WTC11 (cell line): ENCODE measurements around the gene PIK3R2. TPM values are rescaled to one million over a fixed set of nuclear protein-coding genes. Genes with fewer than 3 reads are reported as not detected.

ENCODE experiments used
- ATAC-seq: fragments of 200-7000 bp; cut with Tn5 transposase; 2 replicates; pipeline ENCODE4 v1.10.0; 2021; ENCODE audit warnings: mild to moderate bottlenecking, moderate library complexity
- CTCF ChIA-PET: fragments of 300-600 bp; sonication (Branson Sonifier 250); formaldehyde crosslinking; loops from one replicate; lab custom pipeline; 2021; ENCODE audit warnings: antibody characterized with exemption; lab: Charles Lee
- POLR2A ChIA-PET: fragments of 350-600 bp; sonication (Branson Sonifier 250); formaldehyde crosslinking; loops from one replicate; lab custom pipeline; 2021; ENCODE audit warnings: antibody characterized with exemption; lab: Charles Lee
- DNase-seq: peaks from one replicate; pipeline ENCODE4 v3.0.0; 2021; ENCODE audit warnings: low spot score
- H3K27ac Mint-ChIP-seq: 2 replicates; pipeline ENCODE4 v1.8.0; 2021; ENCODE audit warnings: mixed read lengths
- H3K27me3 Mint-ChIP-seq: 2 replicates; pipeline ENCODE4 v1.8.0; 2021; ENCODE audit warnings: low read depth, mild to moderate bottlenecking, moderate library complexity, mixed read lengths
- H3K36me3 Mint-ChIP-seq: 2 replicates; pipeline ENCODE4 v1.8.0; 2021; ENCODE audit warnings: mixed read lengths
- H3K4me1 Mint-ChIP-seq: 2 replicates; pipeline ENCODE4 v1.8.0; 2022; ENCODE audit warnings: mixed read lengths
- H3K4me3 Mint-ChIP-seq: 2 replicates; pipeline ENCODE4 v1.8.0; 2021; ENCODE audit warnings: mild to moderate bottlenecking, moderate library complexity, mixed read lengths
- H3K9me3 Mint-ChIP-seq: 2 replicates; pipeline ENCODE4 v1.8.0; 2021; ENCODE audit warnings: mixed read lengths
- CBFB ChIP-seq: sonication (generic); formaldehyde crosslinking; IDR thresholded peaks from 2 replicates; pipeline ENCODE4 v1.8.1; 2022; ENCODE audit warnings: mild to moderate bottlenecking, low read depth, missing genetic modification reagents
- CREB1 ChIP-seq: sonication (generic); formaldehyde crosslinking; IDR thresholded peaks from 2 replicates; pipeline ENCODE4 v1.8.0; 2023; ENCODE audit warnings: mild to moderate bottlenecking, missing genetic modification reagents
- ESRRA ChIP-seq: sonication (generic); formaldehyde crosslinking; IDR thresholded peaks from 2 replicates; pipeline ENCODE4 v1.8.1; 2022; ENCODE audit warnings: mild to moderate bottlenecking, missing genetic modification reagents, borderline replicate concordance
- ETV6 ChIP-seq: sonication (generic); formaldehyde crosslinking; IDR thresholded peaks from 2 replicates; pipeline ENCODE4 v1.8.1; 2022; ENCODE audit warnings: mild to moderate bottlenecking, missing genetic modification reagents
- GTF2I ChIP-seq: fragments of 250-450 bp; sonication (Bioruptor Pico); conservative IDR thresholded peaks from 2 replicates; pipeline ENCODE4 v1.4.0; 2021; ENCODE audit warnings: mild to moderate bottlenecking
- IRF2 ChIP-seq: sonication (generic); formaldehyde crosslinking; IDR thresholded peaks from 2 replicates; pipeline ENCODE4 v1.8.0; 2022; ENCODE audit warnings: low read depth, missing genetic modification reagents, borderline replicate concordance
- JAZF1 ChIP-seq: fragments of 250-450 bp; sonication (Bioruptor Pico); IDR thresholded peaks from 2 replicates; pipeline ENCODE4 v1.9.0; 2021; ENCODE audit warnings: moderate library complexity, mild to moderate bottlenecking, inconsistent platforms
- NFE2L1 ChIP-seq: sonication (generic); formaldehyde crosslinking; IDR thresholded peaks from 2 replicates; pipeline ENCODE4 v1.8.1; 2023; ENCODE audit warnings: missing genetic modification reagents
- RORB ChIP-seq: fragments of 250-450 bp; sonication (Bioruptor Pico); IDR thresholded peaks from 2 replicates; pipeline ENCODE4 v1.9.0; 2021; ENCODE audit warnings: mild to moderate bottlenecking
- SMAD4 ChIP-seq: sonication (generic); formaldehyde crosslinking; IDR thresholded peaks from 2 replicates; pipeline ENCODE4 v1.8.0; 2022; ENCODE audit warnings: mild to moderate bottlenecking, missing genetic modification reagents
- TEAD1 ChIP-seq: sonication (generic); formaldehyde crosslinking; IDR thresholded peaks from 2 replicates; pipeline ENCODE4 v1.8.0; 2022; ENCODE audit warnings: mild to moderate bottlenecking, missing genetic modification reagents
- TEAD4 ChIP-seq: sonication (generic); formaldehyde crosslinking; IDR thresholded peaks from 2 replicates; pipeline ENCODE4 v1.8.0; 2022; ENCODE audit warnings: mild to moderate bottlenecking, missing genetic modification reagents
- ZNF396 ChIP-seq: fragments of 250-450 bp; sonication (Bioruptor Pico); IDR thresholded peaks from 2 replicates; pipeline ENCODE4 v1.8.0; 2021; ENCODE audit warnings: mild to moderate bottlenecking, moderate library complexity, borderline replicate concordance
- ZNF423 ChIP-seq: fragments of 250-450 bp; sonication (Bioruptor Pico); IDR thresholded peaks from 2 replicates; pipeline ENCODE4 v2.1.2; 2022; ENCODE audit warnings: mild to moderate bottlenecking, moderate library complexity
- total RNA-seq: library from RNA; stranded (reverse); gene quantifications from 3 replicates; pipeline ENCODE4 v1.2.3, GENCODE V29; 2021
- TF ChIP-seq, protein P1 (sequence below): sonication (generic); formaldehyde crosslinking; IDR thresholded peaks from 2 replicates; pipeline ENCODE4 v1.8.1; 2022; ENCODE audit warnings: low read depth, mild to moderate bottlenecking, moderate library complexity, missing genetic modification reagents, borderline replicate concordance
- TF ChIP-seq, protein P2 (sequence below): fragments of 250-450 bp; sonication (Bioruptor Pico); IDR thresholded peaks from 2 replicates; pipeline ENCODE4 v1.9.0; 2021; ENCODE audit warnings: mild to moderate bottlenecking
- TF ChIP-seq, protein P3 (sequence below): sonication (generic); formaldehyde crosslinking; IDR thresholded peaks from 2 replicates; pipeline ENCODE4 v1.8.0; 2022; ENCODE audit warnings: mild to moderate bottlenecking, missing genetic modification reagents
- TF ChIP-seq, protein P4 (sequence below): sonication (generic); formaldehyde crosslinking; IDR thresholded peaks from 2 replicates; pipeline ENCODE4 v1.8.1; 2022; ENCODE audit warnings: mild to moderate bottlenecking, missing genetic modification reagents, moderate library complexity, borderline replicate concordance
- TF ChIP-seq, protein P5 (sequence below): sonication (generic); formaldehyde crosslinking; IDR thresholded peaks from 2 replicates; pipeline ENCODE4 v1.8.0; 2022; ENCODE audit warnings: missing genetic modification reagents
- TF ChIP-seq, protein P6 (sequence below): sonication (generic); formaldehyde crosslinking; IDR thresholded peaks from 2 replicates; pipeline ENCODE4 v1.8.0; 2023; ENCODE audit warnings: missing genetic modification reagents, mild to moderate bottlenecking, borderline replicate concordance

Gene PIK3R2
- total RNA-seq, 1 experiment from 2014 or later, result 56.9 TPM

DNA sequence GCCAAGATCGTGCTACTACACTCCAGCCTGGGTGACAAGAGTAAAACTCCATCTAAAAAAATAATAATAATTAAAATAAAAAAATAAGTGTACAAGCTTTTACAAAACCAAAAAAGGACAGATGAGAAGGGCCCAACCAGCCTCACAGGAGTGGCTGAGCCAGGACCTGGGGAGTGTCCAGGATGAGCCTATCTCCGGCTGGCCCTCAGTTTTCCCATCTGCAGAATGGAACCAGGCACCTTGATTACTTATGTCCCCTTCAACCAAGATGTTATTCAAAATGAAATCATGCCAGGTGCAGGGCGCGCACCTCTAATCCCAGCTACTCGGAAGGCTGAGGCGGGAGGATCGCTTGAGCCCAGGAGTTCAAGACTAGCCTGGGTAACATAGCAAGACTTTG lies 11.1 kb downstream of the PIK3R2 start:
- TF ChIP-seq, protein P1, sequence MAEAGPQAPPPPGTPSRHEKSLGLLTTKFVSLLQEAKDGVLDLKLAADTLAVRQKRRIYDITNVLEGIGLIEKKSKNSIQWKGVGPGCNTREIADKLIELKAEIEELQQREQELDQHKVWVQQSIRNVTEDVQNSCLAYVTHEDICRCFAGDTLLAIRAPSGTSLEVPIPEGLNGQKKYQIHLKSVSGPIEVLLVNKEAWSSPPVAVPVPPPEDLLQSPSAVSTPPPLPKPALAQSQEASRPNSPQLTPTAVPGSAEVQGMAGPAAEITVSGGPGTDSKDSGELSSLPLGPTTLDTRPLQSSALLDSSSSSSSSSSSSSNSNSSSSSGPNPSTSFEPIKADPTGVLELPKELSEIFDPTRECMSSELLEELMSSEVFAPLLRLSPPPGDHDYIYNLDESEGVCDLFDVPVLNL (CRISPR knock-in tag), result no peak
- TF ChIP-seq, protein P2, sequence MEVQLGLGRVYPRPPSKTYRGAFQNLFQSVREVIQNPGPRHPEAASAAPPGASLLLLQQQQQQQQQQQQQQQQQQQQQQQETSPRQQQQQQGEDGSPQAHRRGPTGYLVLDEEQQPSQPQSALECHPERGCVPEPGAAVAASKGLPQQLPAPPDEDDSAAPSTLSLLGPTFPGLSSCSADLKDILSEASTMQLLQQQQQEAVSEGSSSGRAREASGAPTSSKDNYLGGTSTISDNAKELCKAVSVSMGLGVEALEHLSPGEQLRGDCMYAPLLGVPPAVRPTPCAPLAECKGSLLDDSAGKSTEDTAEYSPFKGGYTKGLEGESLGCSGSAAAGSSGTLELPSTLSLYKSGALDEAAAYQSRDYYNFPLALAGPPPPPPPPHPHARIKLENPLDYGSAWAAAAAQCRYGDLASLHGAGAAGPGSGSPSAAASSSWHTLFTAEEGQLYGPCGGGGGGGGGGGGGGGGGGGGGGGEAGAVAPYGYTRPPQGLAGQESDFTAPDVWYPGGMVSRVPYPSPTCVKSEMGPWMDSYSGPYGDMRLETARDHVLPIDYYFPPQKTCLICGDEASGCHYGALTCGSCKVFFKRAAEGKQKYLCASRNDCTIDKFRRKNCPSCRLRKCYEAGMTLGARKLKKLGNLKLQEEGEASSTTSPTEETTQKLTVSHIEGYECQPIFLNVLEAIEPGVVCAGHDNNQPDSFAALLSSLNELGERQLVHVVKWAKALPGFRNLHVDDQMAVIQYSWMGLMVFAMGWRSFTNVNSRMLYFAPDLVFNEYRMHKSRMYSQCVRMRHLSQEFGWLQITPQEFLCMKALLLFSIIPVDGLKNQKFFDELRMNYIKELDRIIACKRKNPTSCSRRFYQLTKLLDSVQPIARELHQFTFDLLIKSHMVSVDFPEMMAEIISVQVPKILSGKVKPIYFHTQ (CRISPR knock-in tag), result no peak
- TF ChIP-seq CREB1 (no peak), RORB (no peak), SMAD4 (no peak), ZNF423 (CRISPR knock-in tag) (no peak)
- Mint-ChIP-seq H3K36me3 (peaks cover 36% of the 10 kb centered on the region), H3K4me3 (no peak overlapping the region), H3K27ac (no peak overlapping the region), H3K4me1 (peaks cover 5% of the 10 kb centered on the region; the same call in 1 of the 2 replicates), H3K9me3 (no peaks in the 10 kb centered on the region), H3K27me3 (no peaks in the 10 kb centered on the region)
- ATAC-seq (no peak), DNase-seq (no peak)
- ChIA-PET CTCF (interaction anchor here (0.5 to 1.3 kb wide), 4 partner anchors 18 to 87 kb away, joined by 3 to 5 read pairs (median 4); no protein-coding TSS in a partner anchor), POLR2A (no interaction called here)

DNA sequence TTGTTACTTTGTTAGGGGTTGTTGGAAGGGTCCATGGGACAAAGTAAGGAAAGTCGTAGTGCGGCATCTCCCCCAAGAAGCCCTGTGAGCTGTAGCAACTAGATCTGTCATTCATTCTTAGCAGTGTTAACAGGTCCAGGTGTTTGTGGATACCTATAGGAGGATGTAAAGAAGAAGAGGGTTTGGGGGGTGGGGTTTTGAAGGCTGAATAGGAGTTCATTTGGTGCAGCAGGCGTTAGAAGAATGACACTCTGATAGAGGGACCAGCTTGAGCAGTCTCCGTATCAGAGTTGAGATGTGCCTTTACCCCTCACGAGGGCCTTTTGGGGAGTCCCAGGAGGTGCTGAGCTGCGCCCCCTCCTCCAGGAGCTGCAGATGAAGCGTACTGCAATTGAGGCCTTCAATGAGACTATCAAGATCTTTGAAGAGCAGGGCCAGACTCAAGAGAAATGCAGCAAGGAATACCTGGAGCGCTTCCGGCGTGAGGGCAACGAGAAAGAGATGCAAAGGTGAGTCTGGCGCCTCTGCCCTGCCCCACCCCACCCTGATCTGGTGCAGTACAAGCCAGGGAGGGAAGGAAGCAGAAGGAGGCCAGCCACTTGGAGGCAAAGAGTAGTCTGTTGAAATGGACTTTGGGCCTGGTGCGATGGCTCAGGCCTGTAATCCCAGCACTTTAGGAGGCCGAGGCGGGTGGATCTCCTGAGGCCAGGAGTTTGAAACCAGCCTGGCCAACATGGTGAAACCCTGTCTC lies 13.0 kb downstream of the PIK3R2 start:
- no peak for ATAC-seq
- TF ChIP-seq, protein P3, sequence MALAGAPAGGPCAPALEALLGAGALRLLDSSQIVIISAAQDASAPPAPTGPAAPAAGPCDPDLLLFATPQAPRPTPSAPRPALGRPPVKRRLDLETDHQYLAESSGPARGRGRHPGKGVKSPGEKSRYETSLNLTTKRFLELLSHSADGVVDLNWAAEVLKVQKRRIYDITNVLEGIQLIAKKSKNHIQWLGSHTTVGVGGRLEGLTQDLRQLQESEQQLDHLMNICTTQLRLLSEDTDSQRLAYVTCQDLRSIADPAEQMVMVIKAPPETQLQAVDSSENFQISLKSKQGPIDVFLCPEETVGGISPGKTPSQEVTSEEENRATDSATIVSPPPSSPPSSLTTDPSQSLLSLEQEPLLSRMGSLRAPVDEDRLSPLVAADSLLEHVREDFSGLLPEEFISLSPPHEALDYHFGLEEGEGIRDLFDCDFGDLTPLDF (CRISPR knock-in tag), result no peak
- TF ChIP-seq TEAD4 (no peak), JAZF1 (no peak), ESRRA (no peak), ZNF396 (CRISPR knock-in tag) (no peak), GTF2I (CRISPR knock-in tag) (no peak), NFE2L1 (CRISPR knock-in tag) (no peak), CBFB (CRISPR knock-in tag) (no peak), CREB1 (no peak), ETV6 (CRISPR knock-in tag) (no peak), IRF2 (no peak), TEAD1 (CRISPR knock-in tag) (no peak)
- TF ChIP-seq, protein P4, sequence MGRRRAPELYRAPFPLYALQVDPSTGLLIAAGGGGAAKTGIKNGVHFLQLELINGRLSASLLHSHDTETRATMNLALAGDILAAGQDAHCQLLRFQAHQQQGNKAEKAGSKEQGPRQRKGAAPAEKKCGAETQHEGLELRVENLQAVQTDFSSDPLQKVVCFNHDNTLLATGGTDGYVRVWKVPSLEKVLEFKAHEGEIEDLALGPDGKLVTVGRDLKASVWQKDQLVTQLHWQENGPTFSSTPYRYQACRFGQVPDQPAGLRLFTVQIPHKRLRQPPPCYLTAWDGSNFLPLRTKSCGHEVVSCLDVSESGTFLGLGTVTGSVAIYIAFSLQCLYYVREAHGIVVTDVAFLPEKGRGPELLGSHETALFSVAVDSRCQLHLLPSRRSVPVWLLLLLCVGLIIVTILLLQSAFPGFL, result no peak
- TF ChIP-seq, protein P5, sequence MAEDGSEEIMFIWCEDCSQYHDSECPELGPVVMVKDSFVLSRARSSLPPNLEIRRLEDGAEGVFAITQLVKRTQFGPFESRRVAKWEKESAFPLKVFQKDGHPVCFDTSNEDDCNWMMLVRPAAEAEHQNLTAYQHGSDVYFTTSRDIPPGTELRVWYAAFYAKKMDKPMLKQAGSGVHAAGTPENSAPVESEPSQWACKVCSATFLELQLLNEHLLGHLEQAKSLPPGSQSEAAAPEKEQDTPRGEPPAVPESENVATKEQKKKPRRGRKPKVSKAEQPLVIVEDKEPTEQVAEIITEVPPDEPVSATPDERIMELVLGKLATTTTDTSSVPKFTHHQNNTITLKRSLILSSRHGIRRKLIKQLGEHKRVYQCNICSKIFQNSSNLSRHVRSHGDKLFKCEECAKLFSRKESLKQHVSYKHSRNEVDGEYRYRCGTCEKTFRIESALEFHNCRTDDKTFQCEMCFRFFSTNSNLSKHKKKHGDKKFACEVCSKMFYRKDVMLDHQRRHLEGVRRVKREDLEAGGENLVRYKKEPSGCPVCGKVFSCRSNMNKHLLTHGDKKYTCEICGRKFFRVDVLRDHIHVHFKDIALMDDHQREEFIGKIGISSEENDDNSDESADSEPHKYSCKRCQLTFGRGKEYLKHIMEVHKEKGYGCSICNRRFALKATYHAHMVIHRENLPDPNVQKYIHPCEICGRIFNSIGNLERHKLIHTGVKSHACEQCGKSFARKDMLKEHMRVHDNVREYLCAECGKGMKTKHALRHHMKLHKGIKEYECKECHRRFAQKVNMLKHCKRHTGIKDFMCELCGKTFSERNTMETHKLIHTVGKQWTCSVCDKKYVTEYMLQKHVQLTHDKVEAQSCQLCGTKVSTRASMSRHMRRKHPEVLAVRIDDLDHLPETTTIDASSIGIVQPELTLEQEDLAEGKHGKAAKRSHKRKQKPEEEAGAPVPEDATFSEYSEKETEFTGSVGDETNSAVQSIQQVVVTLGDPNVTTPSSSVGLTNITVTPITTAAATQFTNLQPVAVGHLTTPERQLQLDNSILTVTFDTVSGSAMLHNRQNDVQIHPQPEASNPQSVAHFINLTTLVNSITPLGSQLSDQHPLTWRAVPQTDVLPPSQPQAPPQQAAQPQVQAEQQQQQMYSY (CRISPR knock-in tag), result no peak
- TF ChIP-seq, protein P6, sequence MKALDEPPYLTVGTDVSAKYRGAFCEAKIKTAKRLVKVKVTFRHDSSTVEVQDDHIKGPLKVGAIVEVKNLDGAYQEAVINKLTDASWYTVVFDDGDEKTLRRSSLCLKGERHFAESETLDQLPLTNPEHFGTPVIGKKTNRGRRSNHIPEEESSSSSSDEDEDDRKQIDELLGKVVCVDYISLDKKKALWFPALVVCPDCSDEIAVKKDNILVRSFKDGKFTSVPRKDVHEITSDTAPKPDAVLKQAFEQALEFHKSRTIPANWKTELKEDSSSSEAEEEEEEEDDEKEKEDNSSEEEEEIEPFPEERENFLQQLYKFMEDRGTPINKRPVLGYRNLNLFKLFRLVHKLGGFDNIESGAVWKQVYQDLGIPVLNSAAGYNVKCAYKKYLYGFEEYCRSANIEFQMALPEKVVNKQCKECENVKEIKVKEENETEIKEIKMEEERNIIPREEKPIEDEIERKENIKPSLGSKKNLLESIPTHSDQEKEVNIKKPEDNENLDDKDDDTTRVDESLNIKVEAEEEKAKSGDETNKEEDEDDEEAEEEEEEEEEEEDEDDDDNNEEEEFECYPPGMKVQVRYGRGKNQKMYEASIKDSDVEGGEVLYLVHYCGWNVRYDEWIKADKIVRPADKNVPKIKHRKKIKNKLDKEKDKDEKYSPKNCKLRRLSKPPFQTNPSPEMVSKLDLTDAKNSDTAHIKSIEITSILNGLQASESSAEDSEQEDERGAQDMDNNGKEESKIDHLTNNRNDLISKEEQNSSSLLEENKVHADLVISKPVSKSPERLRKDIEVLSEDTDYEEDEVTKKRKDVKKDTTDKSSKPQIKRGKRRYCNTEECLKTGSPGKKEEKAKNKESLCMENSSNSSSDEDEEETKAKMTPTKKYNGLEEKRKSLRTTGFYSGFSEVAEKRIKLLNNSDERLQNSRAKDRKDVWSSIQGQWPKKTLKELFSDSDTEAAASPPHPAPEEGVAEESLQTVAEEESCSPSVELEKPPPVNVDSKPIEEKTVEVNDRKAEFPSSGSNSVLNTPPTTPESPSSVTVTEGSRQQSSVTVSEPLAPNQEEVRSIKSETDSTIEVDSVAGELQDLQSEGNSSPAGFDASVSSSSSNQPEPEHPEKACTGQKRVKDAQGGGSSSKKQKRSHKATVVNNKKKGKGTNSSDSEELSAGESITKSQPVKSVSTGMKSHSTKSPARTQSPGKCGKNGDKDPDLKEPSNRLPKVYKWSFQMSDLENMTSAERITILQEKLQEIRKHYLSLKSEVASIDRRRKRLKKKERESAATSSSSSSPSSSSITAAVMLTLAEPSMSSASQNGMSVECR (CRISPR knock-in tag), result no peak

More for the DNA sequence above, 13.0 kb downstream of the PIK3R2 start:
- no peaks in the 10 kb centered on the region for H3K9me3 Mint-ChIP-seq
- peaks cover 5% of the 10 kb centered on the region; the same call in 1 of the 2 replicates for H3K4me1 Mint-ChIP-seq
- DNase-seq, result no peak
- no peaks in the 10 kb centered on the region for H3K27me3 Mint-ChIP-seq
- H3K4me3 Mint-ChIP-seq, result no peak overlapping the region
- CTCF ChIA-PET, result interaction anchor here (0.6 to 2.2 kb wide), 4 partner anchors 32 to 424 kb away, joined by 3 to 10 read pairs (median 4); no protein-coding TSS in a partner anchor
- POLR2A ChIA-PET, result no interaction called here
- no peak overlapping the region for H3K27ac Mint-ChIP-seq
- H3K36me3 Mint-ChIP-seq, result peaks cover 44% of the 10 kb centered on the region
